Frontal cortex (tissue), 4 donors: ENCODE measurements around the gene CASK. TPM values are rescaled to one million over a fixed set of nuclear protein-coding genes. Genes with fewer than 3 reads are reported as not detected.
"Not testable (repeated sequence)": the region's sequence is repeated elsewhere in the genome, so short reads cannot be mapped to it uniquely, and the experiment has no call there.

Experiments used
- DNase-seq, 2 donors: peaks; one replicate each; pipeline ENCODE4 v3.0.0; 2012; ENCODE audit warnings: low spot score in 2 of 2
- FAIRE-seq: peaks from 2 replicates; lab custom pipeline; 2012; peaks lifted over from hg19 to GRCh38; lab: Jason Lieb, UNC
- total RNA-seq: library from RNA; depleted of rRNA; stranded (reverse); fragments of >200 nt; gene quantifications from one replicate; pipeline ENCODE4 v1.2.3, GENCODE V29; 2014
- donor health status: control.
- donor health status: control.
- donor health status: control.

Gene CASK
- total RNA-seq, 1 donor from 2014 or later, result 72.6 TPM

DNA sequence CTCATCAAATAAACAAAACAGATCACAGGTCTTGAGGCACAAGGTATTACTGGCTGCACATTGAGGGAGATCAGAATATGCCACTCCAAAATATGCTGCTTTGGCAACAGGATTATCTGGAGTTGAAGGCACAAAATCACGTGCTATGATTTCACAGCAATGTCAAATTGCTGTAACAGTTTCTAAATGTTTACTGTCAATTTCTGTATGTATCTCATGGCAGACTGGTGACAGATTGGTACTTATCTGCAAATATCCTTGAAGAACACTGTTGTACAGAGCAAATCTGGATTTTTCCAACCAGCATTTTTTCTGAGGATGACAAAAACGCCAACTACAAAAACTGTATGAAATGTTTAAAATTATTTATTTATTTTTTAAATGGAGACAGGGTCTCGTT, 172.6 kb downstream of the CASK start:
- DNase-seq, result no peak
- FAIRE-seq, result no peak

DNA sequence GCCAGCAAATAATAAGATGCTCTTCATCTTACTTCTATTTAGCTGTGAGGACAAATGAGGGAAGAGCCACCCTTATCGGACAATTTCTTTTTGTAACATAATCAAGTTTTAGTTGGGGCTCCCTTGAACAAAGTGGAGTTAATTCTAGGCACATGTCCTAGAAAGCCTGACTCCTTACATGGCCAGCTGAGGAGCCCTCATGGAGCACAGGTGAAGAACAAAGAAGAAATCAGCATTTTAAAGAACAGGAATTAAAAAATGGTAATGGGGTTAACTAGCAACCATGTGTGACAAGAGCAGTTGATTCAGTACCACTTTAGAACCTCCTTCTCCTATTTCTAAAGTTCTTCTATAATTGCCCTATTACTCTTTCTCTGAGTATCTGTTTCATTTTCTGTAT, 183.5 kb downstream of the CASK start:
- DNase-seq (no peak), FAIRE-seq (no peak)

DNA sequence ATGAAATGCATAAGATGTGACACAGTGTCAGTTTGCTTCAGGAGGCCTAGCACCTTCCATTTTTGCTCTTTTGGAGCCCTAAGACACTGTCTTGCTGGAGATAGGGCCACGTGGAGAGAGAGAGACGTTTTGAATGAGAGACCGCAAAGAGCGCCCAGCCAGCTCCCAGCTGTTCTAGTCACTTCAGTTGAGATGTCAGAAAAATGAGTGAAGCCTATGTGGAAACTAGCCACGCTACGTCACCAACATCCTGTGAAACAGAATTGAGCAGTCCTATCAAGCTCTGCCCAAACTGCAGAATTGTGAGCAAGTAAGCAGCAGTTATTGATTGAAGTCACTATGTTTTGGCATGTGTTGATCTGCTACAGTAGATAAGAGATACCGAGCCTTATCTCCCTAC, 186.3 kb downstream of the CASK start:
- DNase-seq (no peak), FAIRE-seq (no peak)

DNA sequence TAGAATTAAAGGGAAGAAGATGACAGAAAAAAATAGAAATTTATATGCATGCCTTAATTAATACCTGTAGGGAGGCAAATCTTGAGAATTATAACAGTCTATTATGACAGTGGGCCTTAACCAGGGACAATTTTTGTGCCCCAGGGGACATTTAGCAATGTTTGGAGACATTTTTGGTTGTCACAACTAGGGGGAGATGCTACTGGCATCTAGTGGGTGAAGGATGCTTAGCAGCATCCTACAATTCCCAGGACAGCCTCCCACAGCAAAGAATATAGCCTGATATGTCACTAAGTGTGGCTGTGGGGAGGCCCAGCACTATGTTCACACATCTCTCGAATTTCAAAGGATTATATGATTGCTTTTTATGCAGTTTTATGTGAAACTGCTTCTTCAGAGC, 188.8 kb downstream of the CASK start:
- FAIRE-seq, result no peak
- no peak for DNase-seq

DNA sequence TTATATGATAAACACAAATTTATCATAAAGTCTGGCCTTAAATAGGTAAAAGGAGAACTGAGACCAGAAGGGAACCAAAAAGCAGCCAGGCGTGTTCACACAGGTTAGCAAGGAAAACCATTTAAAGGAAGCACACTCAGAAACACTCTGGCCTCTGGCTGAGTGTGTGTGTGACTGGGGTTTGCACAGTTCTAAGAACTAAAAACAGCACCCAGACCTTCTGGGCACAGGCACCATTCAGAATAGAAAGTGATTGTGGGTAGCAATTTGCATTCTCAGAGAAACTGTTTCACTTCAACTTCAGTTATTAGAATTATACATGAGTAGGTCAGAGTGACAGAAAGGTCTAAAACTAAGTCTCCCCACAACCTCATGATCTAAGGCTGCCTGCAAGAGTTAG, 189.4 kb downstream of the CASK start:
- DNase-seq, result no peak
- FAIRE-seq, result no peak

DNA sequence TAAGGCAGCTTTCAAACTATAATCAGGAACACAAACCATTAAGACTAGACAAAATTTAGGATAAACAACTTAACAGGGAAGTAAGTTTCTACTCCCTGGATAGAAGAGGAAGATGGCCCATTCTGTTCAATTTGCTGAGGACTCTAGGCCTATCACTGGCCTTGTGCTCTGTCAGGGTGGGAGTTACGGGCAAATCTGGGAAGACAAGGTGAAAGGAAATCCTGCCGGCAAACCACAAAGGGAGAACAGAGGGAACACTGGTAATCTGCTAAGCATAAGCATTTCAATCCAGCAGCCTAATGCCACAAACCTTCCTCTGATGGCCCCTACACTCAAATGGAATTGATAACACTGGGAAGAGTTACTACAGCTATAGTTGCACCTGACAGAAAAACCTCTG, 191.1 kb downstream of the CASK start:
- DNase-seq (no peak), FAIRE-seq (no peak)

DNA sequence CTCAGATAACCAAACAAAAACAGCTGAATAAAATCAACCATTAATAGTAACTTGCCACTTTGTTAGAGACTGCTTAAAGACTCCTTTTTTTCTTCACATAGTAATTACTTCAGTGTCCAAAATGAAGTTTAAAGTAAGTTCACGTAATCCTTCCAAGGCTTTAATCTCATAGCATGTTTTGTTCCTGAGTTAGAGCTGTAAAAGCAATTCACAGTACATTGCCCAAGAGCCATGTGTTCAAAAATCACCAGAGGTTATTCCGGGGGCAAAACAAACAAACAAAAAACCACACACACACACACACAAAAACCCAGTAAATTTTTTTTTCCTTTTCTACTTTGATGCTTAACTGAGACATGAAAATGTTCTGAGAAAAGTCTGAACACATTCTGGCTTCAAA, 193.3 kb downstream of the CASK start:
- FAIRE-seq (no peak), DNase-seq (no peak)

DNA sequence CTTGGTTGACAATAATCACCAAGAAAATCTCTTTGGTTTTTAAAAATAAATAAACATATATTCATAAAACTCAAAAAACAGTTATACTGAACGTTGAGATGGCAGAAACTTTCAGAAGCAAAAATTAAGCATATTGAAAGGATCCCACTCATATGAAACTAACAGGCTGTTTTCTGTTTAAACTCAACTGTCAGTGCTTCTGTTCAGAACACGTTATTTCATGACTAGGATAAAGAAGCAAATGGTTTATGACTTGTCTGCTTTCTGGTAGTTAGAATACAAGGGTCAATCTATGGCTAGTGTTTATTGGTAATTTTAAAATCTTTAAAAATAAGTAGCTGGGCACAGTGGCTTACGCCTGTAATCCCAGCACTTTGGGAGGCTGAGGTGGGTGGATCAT, 195.2 kb downstream of the CASK start:
- DNase-seq, result no peak
- no peak for FAIRE-seq

DNA sequence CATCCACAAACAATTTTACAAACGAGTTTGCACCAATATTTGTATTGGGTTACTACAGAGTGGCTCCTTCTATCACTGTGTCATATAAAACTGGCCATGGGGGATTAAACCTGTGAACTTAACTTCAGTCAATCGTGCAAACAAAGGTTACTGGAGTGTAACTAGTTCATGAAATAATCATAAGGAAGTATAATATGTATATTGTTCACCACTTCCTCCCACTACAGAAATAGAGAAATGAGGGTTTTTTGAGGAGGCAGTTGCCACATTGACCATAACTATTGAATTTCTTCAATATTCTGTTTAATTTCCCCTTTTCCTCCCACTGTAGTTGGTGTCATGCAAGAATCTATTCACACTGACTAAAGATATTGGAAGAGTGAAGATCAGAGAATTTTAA, 199.5 kb downstream of the CASK start, which contains the start of gene GPR82:
GPR82 (plus strand) TSS at position 356 of the 400 bp plus-strand sequence. CDS start 2,846 bp downstream, outside the sequence.
- FAIRE-seq, result no peak
- no peak for DNase-seq

DNA sequence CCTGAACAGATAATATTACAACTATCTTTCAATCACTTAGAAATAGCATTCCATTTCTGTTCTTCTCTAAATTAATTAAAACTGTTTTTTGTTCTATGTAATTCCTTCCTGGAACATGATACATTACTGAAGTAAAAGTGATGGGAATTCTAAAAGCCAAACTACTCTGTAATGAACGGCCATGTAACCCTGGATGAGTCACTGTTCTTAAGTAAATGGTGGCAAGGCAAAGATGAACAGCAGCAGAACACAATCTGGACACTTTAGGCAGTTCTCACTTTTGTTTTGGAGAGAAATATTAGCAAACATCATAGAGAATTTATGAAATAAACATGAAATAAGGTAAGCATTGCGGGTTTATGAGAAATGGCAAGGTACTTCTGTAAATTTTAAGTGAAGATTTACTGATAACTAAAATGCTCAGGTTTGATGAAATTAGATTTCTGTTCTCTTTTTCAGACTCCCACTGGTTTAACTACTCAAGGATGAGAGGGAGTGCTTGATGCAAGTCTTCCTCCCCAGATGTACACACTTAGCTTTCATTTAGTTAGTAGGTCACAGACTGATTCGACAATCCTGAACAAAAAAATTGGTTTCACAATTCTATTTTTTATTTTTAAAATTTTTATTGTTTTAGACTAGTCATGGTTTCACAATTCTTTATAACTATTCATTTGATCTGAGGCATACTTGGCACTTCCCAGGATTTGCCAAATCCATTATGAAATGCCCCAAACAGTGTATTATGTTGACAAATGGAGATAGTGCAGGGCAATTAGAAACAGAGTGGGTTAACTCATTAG, 200.3 kb downstream of the CASK start:
- DNase-seq (no peak), FAIRE-seq (no peak)

DNA sequence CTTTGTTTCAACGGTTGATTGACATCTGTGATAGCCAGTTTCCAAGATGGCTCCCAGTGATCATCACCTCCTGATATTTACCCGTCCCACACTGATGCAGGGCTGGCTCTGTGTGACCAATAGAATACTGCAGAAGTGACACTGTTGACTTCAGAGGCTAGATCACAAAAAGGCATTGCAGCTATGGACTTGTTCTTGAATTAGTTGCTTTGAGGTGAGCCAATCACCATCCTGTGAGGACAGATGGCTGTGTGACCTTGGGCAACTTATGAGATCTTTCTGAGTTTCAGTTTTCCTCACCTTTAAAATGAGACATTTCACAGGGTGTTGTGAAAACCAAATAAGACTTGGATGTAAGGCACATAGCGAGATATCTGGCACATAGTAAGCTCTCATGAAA, 201.1 kb downstream of the CASK start:
- DNase-seq (no peak), FAIRE-seq (no peak)

DNA sequence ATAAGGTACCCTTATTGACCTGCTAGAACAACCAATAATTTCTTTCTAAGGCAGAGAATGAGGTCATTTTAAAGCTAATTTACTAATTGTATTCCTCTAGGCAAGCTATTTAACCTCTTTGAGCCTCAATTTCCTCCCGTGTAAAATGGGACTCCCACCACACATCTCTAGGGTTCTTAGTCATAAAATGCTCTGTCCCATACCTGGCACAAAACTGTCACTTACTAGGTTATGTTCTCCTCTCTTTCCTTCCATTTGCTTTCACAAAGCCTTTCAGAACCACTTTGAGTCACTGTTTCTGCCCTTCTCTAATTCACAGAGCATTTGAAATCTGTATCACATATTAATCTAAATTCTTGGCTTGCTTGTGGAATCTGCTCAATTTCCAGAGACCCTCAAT, 201.8 kb downstream of the CASK start:
- DNase-seq (no peak), FAIRE-seq (no peak)

DNA sequence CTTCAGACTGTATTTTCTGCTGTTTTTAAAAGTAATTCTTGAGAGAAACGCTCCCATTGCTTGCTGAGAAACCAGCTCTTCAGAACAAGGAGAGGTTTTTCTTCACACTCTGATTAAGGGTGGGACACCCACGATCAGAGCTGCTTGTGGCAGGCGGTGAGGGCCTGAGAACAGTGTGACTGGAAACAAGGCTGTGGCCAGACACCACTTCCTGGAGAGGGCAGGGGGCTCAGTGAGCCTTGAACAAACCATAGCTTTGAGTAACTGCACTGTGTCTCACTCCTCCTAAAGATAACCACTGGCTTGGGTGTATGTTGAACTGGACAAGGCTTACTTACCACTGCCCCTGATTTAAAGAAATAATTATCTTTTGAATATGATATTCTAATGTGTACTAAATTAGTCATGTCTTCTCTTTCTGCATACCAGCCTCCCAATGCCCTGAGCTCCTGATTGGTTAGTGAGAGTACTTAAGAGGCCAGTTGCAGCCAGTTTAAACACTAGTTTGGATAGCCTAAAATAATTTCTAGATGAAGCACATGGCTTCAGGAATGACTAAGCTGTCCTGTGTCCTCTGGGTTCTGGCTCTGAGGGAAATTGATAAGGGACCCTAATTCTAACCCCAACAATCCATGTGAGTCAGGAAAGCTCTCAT, 203.1 kb downstream of the CASK start:
- DNase-seq, result no peak
- FAIRE-seq, result no peak

DNA sequence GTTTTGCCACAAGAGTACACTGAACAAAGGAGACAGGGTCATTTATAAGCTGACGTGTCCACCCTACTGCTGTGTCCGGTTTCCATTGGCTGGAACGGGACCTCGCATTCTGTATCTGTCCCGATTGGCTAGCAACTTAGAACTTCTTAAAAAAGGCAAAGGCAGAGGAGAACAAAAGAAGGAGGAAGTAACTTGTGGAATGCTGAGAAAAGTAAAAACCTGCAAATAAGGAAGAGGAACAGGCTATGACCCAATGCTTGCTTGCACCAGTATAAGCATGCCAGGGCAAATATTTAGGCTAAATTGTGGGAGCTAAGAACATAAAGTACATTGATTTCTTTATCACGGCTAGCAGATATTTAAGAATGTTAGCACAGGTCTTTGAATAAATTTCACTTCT, 203.7 kb downstream of the CASK start:
- not testable (repeated sequence) for FAIRE-seq

DNA sequence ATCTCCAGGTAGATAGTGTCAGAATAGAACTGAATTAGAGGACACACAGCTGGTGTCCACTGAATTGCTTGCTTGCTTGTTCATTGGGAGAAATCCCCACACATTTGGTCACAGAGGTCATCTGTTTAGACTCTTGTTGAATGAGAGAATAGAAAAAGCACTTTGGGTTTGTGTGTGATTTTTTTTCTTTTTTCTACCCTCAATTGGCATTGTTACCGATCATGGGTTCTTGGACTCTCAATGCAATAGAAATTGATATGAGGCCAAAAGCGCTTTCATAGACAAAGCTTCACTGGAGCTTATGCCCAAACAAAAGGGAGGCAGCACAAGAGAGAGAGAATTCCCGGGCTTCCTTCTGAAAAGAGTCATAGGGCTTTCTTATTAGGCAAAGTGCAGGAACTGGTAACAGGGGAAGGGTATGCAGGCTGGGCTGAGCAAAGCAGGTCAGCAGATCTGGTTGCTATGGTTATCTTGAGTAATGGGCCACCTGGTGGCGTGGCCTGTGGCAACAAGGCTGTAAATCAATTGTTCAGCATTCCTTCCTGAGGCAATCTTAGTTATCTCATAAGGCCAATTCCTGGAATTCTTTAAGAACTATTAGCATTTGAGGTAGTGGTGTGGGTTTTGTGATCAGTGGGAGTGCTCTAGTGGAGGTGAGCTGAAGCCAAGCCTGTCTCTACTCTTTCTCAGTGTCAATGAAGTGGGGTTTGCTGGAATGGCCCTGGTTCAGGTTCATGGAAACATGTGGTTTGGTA, 204.7 kb downstream of the CASK start:
- FAIRE-seq (no peak), DNase-seq (no peak)

More for the DNA sequence above, 203.7 kb downstream of the CASK start:
- not testable (repeated sequence) for DNase-seq

DNA sequence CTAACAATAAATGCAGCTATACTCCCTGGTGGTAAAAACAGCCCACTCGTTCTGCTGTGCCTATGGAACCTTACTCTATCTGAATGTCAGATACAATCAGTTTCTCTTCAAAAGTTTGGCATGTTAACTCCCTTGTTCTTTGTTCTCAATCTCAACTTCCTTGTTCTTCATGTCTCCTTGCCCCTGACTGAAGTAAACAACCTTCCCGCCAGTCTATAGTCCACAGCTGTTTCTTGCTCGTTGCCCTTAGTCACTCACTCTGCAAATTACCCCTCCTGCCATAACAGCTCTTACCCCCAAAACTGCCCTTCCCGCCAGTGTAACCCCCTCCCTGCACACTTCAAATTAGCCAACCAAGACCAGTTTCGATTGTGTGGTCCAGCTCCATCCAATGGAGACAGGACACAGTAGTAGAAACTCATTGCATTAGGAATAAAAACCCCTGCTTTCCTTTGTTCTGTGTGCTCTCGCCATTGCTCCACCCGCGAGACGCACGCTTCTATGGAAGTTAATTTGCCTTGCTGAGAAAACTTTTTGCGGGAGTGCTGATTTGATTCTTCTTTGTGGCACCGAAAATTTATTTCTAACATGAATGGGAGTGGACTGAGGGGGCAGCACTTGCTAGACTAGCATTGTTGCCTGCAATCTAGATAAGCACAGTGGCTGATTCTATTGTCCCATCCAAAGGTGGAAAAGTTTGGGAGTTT, 206.4 kb downstream of the CASK start:
- FAIRE-seq (no peak), DNase-seq (no peak)

DNA sequence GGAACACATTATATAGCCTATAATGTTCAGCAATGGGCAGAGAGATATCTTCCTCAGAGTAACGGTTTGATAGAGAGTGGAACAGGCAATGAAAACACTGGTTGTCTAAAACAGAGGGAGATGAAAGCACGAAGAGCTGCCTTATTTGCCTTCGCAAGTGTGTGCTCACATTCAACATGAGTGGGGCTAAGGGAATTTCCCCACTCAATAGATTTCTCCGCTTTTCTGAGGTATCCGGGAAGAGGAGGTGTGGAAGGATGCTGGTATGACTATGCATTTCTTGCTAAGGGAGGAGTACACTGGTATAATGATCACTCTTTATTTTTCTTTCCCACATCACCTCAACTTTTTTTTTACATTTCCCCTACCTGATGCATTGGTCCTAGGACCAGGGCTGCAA, 207.1 kb downstream of the CASK start:
- DNase-seq (no peak), FAIRE-seq (no peak)

DNA sequence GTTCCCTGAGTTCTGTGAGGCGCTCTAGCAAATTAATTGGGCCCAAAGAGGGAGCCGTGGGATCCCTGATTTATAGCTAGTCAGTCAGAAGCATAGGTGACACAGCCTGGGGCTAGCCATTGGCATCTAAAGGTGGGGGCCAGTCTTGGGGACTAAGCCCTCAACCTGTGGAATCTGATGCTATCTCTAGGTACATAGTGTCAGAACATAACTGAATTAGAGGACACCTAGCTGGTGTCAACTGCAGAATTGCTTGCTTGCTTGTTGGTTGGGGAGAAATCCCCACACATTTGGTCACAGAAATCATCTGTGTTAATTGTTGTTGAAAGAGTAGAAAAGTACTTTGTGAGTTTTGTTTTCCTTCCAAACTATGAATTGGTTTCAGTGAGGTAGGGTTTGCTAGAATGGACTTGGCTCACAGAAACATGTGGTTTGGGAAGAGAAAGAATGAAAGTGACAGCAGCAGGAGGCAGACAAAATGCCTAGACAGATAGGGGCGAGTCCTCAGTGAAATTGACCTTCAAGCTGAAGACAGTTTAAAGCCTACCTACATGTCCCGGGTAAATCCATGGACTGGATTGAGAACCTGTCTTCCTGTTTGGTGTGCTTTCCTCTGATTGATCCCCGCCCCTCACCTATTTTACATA, 212.2 kb downstream of the CASK start:
- DNase-seq (no peak), FAIRE-seq (no peak)

DNA sequence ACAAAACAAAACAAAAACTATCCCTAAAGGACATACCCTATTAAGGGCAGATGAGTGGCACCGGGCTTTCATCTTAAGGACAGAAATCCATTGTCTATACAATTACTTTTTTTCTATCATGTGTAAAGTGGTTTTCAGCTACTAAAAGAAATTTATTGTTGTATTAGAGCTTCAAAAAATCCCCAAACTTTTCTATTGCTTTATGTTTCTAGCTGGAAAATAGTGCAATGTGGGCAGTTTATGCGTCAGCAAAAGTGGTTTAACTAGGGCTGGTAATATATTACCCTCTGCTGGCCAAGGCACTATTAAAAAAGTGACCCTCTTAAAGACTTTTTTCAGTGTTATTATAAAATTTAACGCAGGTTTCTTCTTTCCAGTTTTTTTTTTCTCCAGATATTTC, 214.9 kb downstream of the CASK start:
- DNase-seq (no peak), FAIRE-seq (no peak)

DNA sequence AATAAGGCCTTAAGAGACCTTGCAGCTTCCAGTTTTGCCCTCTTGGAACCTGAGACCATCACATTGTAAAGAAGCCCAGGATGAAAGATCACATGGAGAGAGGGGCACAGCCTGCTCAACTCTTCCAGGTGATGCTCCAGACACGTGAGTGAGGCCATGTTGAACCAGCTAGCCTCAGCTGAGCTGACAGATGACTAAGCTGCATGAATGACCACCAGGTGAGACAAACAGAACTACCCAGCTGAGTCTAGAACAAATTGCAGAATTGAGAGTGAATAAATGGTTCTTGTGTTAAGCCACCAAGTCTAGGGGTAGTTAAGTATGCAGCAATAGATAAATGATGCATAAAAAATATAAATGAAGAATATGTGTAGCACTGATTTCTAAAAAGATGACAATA, 216.1 kb downstream of the CASK start:
- DNase-seq (no peak), FAIRE-seq (no peak)
